Left forelimb (tissue), 1 donor: Measurements from ENCODE around the gene ODF4.

ENCODE experiments used
- DNase-seq: peaks from one replicate; pipeline ENCODE4 v3.0.0-alpha.2; 2018; ENCODE audit warnings: low spot score

Gene ODF4

DNA sequence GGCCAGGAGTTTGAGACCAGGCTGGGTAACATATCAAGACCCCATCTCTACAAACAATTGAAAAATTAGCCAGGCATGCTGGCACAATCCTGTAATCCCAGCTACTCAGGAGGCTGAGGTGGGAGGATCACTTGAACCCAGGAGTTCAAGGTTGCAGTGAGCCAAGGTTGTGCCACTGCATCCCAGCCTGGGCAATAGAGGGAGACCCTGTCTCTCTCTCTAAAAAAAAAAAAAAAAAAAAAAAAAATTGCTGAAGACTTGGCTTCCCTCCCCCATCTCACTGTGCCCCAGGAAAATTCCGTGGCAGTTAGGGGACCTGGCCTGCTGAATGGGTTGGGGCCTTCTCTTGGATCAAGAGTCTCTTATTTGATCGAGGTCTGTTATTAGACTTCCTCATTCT, at the start of gene ODF4:
Gene ODF4, plus strand, starts transcription at position 301 of the 400 bp plus-strand sequence. CDS start 212 bp downstream, outside the sequence.
- no peak for DNase-seq

DNA sequence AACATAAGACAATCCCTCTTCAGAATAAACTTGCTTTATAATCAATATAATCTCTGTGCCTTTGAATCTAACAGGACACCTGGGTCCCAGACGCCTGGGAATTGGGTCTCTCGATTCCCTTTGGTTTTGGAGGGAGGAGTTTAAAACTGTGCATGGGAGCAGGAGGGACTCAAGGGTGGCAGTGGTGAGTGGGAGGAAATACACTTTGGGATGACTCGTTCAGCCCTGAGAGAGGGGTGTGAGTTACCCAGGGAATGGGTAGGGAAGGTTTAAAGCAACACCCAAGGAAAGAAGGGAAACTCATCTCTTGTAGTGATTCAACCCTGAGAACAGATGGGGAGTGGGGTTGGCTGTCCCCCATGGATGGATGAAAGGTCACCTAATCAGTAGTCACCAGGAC, 49.6 kb upstream of the ODF4 start:
- DNase-seq, result no peak

GRCh38 chr17:8292639-8293395, 46.8 kb upstream of the ODF4 start:
- DNase-seq, result no peak

GRCh38 chr17:8294361-8294760, 45.3 kb upstream of the ODF4 start:
- DNase-seq, result no peak

- DNase-seq, result no peak
Observed at GRCh38 chr17:8294814-8295316, 44.8 kb upstream of the ODF4 start.

GRCh38 chr17:8300226-8300625, 39.4 kb upstream of the ODF4 start:
- no peak for DNase-seq

DNA sequence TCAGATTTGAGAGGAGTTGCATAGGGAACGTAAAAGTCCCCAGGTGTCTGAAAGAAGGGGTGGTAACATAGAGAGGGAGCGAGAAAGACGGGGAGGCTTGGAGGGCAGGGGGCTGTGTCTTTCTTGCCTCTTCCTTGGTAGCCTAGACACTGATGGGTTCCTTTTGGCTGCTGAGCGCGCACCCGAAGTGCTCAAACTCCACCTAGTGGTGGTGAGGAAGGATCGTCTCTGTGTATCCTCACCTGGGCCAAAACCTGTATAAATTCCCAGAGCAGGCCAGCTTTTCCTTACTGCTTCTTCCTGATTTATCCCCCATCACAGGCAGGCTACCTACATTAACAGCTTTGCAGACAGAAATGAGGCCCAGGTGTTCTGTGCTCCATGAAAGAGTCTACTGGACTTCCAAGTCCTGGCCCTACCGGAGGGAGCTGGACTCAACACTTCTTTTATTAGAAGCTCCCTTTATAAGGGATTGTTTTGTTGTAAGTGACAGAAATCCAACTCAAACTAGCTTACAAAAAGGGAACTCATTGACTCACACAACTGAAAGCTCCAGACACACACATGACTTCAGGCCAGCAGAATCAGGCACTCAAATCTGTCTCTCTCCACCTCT, 38.9 kb upstream of the ODF4 start:
- DNase-seq, result peak; percentile 69

- DNase-seq, result no peak
Observed at GRCh38 chr17:8310601-8311123, 29.0 kb upstream of the ODF4 start.

GRCh38 chr17:8311131-8311790, 28.4 kb upstream of the ODF4 start:
- peak; percentile 63 for DNase-seq

GRCh38 chr17:8312251-8312650, 27.4 kb upstream of the ODF4 start:
- DNase-seq, result no peak

GRCh38 chr17:8312726-8313600, 26.7 kb upstream of the ODF4 start:
- DNase-seq, result no peak

- no peak for DNase-seq
Observed at GRCh38 chr17:8314797-8315763, 24.6 kb upstream of the ODF4 start.

DNA sequence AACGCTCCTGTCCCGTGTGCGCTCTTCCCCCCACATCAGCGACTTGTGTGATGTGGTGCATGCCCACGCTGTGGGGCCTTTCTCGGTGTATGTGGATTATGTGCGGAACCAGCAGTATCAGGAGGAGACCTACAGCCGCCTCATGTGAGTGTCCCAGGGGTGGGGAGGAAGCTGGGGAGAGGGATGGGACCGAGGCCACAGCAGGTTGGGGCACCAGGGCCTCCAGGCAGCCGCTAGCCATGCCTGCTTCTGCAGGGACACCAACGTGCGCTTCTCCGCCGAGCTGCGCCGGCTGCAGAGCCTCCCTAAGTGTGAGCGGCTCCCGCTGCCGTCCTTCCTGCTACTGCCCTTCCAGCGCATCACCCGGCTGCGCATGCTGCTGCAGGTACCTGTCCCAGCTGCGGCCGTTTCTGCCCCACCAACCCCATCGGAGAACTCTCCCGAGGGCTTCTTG, 23.8 kb upstream of the ODF4 start:
- no peak for DNase-seq

- DNase-seq, result peak; percentile 59
Observed at GRCh38 chr17:8318010-8318935, 21.4 kb upstream of the ODF4 start.

- DNase-seq, result peak; percentile 44
Observed at GRCh38 chr17:8320262-8320661, 19.4 kb upstream of the ODF4 start.

DNA sequence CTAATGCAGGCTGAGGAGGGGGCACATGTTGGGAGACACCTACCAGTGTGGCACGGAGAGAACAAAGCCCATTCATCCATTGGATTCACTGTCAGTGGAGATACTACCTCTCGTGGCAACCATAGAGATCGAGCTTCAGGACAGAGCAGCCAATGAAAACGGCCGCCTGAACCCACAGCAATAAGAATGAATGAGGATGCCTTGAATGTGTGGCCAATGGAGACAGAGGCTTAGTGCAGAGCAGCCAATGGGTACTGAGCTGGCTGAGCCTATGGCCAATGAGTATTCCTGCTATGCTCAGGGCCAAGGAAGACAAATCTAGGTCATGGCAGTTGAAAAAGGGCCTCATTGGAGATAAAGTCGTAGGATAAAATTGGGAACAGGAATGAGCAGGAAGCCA, 18.6 kb upstream of the ODF4 start:
- no peak for DNase-seq

GRCh38 chr17:8322061-8322460, 17.6 kb upstream of the ODF4 start:
- DNase-seq, result peak; percentile 58

- peak; percentile 25 for DNase-seq
Observed at GRCh38 chr17:8324132-8324531, 15.5 kb upstream of the ODF4 start.

- no peak for DNase-seq
Observed at GRCh38 chr17:8324923-8325322, 14.7 kb upstream of the ODF4 start.
